ENCODE results near the gene PIK3R3. TPM values are rescaled to one million over a fixed set of nuclear protein-coding genes. Genes with fewer than 3 reads are reported as not detected.

PIK3R3 gene
- total RNA-seq, 3 donors from 2014 or later (not counting 1 experiment from before 2014, with no cell fraction given) = 5.2 to 6.2 (median 5.4) TPM

- TF ChIP-seq, protein P1, sequence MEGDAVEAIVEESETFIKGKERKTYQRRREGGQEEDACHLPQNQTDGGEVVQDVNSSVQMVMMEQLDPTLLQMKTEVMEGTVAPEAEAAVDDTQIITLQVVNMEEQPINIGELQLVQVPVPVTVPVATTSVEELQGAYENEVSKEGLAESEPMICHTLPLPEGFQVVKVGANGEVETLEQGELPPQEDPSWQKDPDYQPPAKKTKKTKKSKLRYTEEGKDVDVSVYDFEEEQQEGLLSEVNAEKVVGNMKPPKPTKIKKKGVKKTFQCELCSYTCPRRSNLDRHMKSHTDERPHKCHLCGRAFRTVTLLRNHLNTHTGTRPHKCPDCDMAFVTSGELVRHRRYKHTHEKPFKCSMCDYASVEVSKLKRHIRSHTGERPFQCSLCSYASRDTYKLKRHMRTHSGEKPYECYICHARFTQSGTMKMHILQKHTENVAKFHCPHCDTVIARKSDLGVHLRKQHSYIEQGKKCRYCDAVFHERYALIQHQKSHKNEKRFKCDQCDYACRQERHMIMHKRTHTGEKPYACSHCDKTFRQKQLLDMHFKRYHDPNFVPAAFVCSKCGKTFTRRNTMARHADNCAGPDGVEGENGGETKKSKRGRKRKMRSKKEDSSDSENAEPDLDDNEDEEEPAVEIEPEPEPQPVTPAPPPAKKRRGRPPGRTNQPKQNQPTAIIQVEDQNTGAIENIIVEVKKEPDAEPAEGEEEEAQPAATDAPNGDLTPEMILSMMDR (IDR thresholded peaks at IDR 0.05) = no peak
- no peaks in the 10 kb centered on the region for H3K27me3 Mint-ChIP-seq (ENCODE audit: low read depth in 2 of 2)
- H3K4me1 Mint-ChIP-seq = peaks cover 15 to 16% of the 10 kb centered on the region in 2 donors
- Histone ChIP-seq H3K4me3 (ENCODE audit: low read length) (no peak overlapping the region), H3K4me1 (ENCODE audit: control insufficient read depth, insufficient read depth, low read length) (no peaks in the 10 kb centered on the region), H3K9me3 (ENCODE audit: control insufficient read depth, insufficient read depth, low read length) (no peaks in the 10 kb centered on the region), H3K27ac (ENCODE audit: low read length) (no peak overlapping the region), H3K27me3 (ENCODE audit: control insufficient read depth, insufficient read depth, low read length) (no peaks in the 10 kb centered on the region), H3K36me3 (ENCODE audit: control insufficient read depth, insufficient read depth, low read length) (no peaks in the 10 kb centered on the region)
- H3K9me3 Mint-ChIP-seq = no peaks in the 10 kb centered on the region
- H3K36me3 Mint-ChIP-seq = no peaks in the 10 kb centered on the region
- WGBS (ENCODE audit: insufficient coverage) = 80% methylated on average over 1 of the region's 1 CpG
- H3K4me3 Mint-ChIP-seq = no peak overlapping the region
- DNase-seq (no peak), ATAC-seq (no peak)
- intact Hi-C loops (cut with micrococcal nuclease) = no loop called here
- no peak overlapping the region for H3K27ac Mint-ChIP-seq
Measured at GRCh38 chr1:46067652-46068051, 64.8 kb downstream of the PIK3R3 start.

- no peaks in the 10 kb centered on the region for H3K9me3 ChIP-seq (ENCODE audit: control insufficient read depth, insufficient read depth, low read length)
- peak overlapping the region; percentile 53 for H3K27ac ChIP-seq (ENCODE audit: low read length)
- no peak overlapping the region for H3K4me3 ChIP-seq (ENCODE audit: low read length)
- TF ChIP-seq, protein P1 (IDR thresholded peaks at IDR 0.05) = no peak
- Mint-ChIP-seq H3K4me3 (peak overlapping the region; percentile 69), H3K36me3 (no peaks in the 10 kb centered on the region), H3K9me3 (no peaks in the 10 kb centered on the region), H3K4me1 (peaks cover 19 to 23% of the 10 kb centered on the region in 2 donors), H3K27ac (peak overlapping the region; percentile 73 to 84), H3K27me3 (ENCODE audit: low read depth in 2 of 2) (no peaks in the 10 kb centered on the region)
- ATAC-seq (peak; percentile 66 to 69 (median 69)), DNase-seq (peak in 1 of 2 donors; percentile 59)
- H3K36me3 ChIP-seq (ENCODE audit: control insufficient read depth, insufficient read depth, low read length) = no peaks in the 10 kb centered on the region
- intact Hi-C loops (cut with micrococcal nuclease) = no loop called here
- no peaks in the 10 kb centered on the region for H3K27me3 ChIP-seq (ENCODE audit: control insufficient read depth, insufficient read depth, low read length)
- peaks cover 5% of the 10 kb centered on the region for H3K4me1 ChIP-seq (ENCODE audit: control insufficient read depth, insufficient read depth, low read length)
Measured at GRCh38 chr1:46065405-46065804, 67.0 kb downstream of the PIK3R3 start.

- Mint-ChIP-seq H3K4me3 (peak overlapping the region; percentile 41), H3K27ac (peak overlapping the region; percentile 73 to 84), H3K4me1 (peaks cover 19 to 23% of the 10 kb centered on the region in 2 donors), H3K36me3 (no peaks in the 10 kb centered on the region), H3K9me3 (no peaks in the 10 kb centered on the region), H3K27me3 (ENCODE audit: low read depth in 2 of 2) (no peaks in the 10 kb centered on the region)
- ATAC-seq = no peak
- no CpG with 5 or more reads among the region's 1 CpG for WGBS (ENCODE audit: insufficient coverage)
- H3K27me3 ChIP-seq (ENCODE audit: control insufficient read depth, insufficient read depth, low read length) = no peaks in the 10 kb centered on the region
- no peak for DNase-seq
- intact Hi-C loops (cut with micrococcal nuclease) = no loop called here
- TF ChIP-seq, protein P1 (IDR thresholded peaks at IDR 0.05) = no peak
- H3K9me3 ChIP-seq (ENCODE audit: control insufficient read depth, insufficient read depth, low read length) = no peaks in the 10 kb centered on the region
- H3K4me3 ChIP-seq (ENCODE audit: low read length) = no peak overlapping the region
- no peak overlapping the region for H3K27ac ChIP-seq (ENCODE audit: low read length)
- H3K36me3 ChIP-seq (ENCODE audit: control insufficient read depth, insufficient read depth, low read length) = no peaks in the 10 kb centered on the region
- H3K4me1 ChIP-seq (ENCODE audit: control insufficient read depth, insufficient read depth, low read length) = peaks cover 5% of the 10 kb centered on the region
Measured at GRCh38 chr1:46064708-46065107, 67.7 kb downstream of the PIK3R3 start.

- intact Hi-C loops (cut with micrococcal nuclease) = no loop called here
- Mint-ChIP-seq H3K36me3 (no peaks in the 10 kb centered on the region), H3K4me3 (peak overlapping the region; percentile 35), H3K27me3 (ENCODE audit: low read depth in 2 of 2) (no peaks in the 10 kb centered on the region), H3K4me1 (peaks cover 19 to 23% of the 10 kb centered on the region in 2 donors), H3K9me3 (no peaks in the 10 kb centered on the region), H3K27ac (peak overlapping the region; percentile 47 to 79)
- Histone ChIP-seq H3K9me3 (ENCODE audit: control insufficient read depth, insufficient read depth, low read length) (no peaks in the 10 kb centered on the region), H3K4me1 (ENCODE audit: control insufficient read depth, insufficient read depth, low read length) (peaks cover 5% of the 10 kb centered on the region), H3K36me3 (ENCODE audit: control insufficient read depth, insufficient read depth, low read length) (no peaks in the 10 kb centered on the region), H3K4me3 (ENCODE audit: low read length) (no peak overlapping the region), H3K27me3 (ENCODE audit: control insufficient read depth, insufficient read depth, low read length) (no peaks in the 10 kb centered on the region), H3K27ac (ENCODE audit: low read length) (no peak overlapping the region)
- peak in 1 of 2 donors; percentile 59 for DNase-seq
- TF ChIP-seq, protein P1 (IDR thresholded peaks at IDR 0.05) = no peak
- peak in 2 of 3 donors; percentile 62 to 72 for ATAC-seq
- WGBS (ENCODE audit: insufficient coverage) = 90% methylated on average over 2 of the region's 4 CpGs
Measured at GRCh38 chr1:46062651-46063319, 69.6 kb downstream of the PIK3R3 start.
